C4-2B (cell line): ENCODE measurements around the gene KCNQ1.

Experiments used
- ZFX ChIP-seq: fragments of 450-650 bp; IDR thresholded peaks from 2 replicates; pipeline ENCODE4 v1.6.1; 2017
- TF ChIP-seq, protein P1 (sequence below): fragments of 450-650 bp; conservative IDR thresholded peaks from 2 replicates; pipeline ENCODE4 v1.5.1; 2017; ENCODE audit warnings: mild to moderate bottlenecking

DNA sequence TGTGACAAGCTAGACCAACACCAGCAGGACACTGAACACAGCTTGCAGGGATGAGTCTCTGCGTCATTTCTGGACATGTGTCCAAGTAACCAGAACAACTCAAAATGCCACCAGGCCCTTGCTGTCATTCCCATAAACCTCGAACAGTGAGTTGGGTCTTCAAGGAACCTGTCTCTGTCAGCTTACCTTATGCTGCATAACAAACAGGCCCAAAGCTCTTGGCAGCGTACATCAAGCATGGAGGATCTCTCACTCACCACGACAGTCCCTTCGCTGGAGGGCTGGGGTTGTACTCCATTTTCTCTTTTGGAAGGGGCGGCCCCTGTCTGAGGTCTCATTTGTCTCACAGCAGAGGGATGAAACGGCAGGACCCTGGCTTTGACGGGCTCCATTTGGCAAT, 434.0 kb downstream of the KCNQ1 start:
- TF ChIP-seq, protein P1, sequence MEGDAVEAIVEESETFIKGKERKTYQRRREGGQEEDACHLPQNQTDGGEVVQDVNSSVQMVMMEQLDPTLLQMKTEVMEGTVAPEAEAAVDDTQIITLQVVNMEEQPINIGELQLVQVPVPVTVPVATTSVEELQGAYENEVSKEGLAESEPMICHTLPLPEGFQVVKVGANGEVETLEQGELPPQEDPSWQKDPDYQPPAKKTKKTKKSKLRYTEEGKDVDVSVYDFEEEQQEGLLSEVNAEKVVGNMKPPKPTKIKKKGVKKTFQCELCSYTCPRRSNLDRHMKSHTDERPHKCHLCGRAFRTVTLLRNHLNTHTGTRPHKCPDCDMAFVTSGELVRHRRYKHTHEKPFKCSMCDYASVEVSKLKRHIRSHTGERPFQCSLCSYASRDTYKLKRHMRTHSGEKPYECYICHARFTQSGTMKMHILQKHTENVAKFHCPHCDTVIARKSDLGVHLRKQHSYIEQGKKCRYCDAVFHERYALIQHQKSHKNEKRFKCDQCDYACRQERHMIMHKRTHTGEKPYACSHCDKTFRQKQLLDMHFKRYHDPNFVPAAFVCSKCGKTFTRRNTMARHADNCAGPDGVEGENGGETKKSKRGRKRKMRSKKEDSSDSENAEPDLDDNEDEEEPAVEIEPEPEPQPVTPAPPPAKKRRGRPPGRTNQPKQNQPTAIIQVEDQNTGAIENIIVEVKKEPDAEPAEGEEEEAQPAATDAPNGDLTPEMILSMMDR: no peak
- TF ChIP-seq ZFX: no peak
